ENCODE measurements around the gene ADGRB3. TPM values are rescaled to one million over a fixed set of nuclear protein-coding genes. Genes with fewer than 3 reads are reported as not detected.

ADGRB3 gene
- total and polyA plus RNA-seq, 12 donors = 0.47 to 2.1 (median 0.85) TPM

- Histone ChIP-seq H3K27me3 (no peaks in the 10 kb centered on the region), H3K9me3 (no peaks in the 10 kb centered on the region), H3K27ac (no peak overlapping the region), H3K4me3 (no peak overlapping the region), H3K4me1 (no peaks in the 10 kb centered on the region), H3K36me3 (no peaks in the 10 kb centered on the region)
- ATAC-seq (no peak), DNase-seq (no peak)
- WGBS, 2 donors = 92 to 95% methylated on average over 6 of the region's 6 CpGs
- intact Hi-C loops (cut with DNase I) = no loop called here
- TF ChIP-seq CTCF (IDR thresholded peaks at IDR 0.05) = no peak
Observed at GRCh38 chr6:68625998-68626397, 9.1 kb upstream of the ADGRB3 start.

- Histone ChIP-seq H3K4me3 (no peak overlapping the region), H3K9me3 (no peaks in the 10 kb centered on the region), H3K27ac (no peak overlapping the region), H3K4me1 (peaks cover 0 to 5% (median 0%) of the 10 kb centered on the region in 9 donors), H3K36me3 (no peaks in the 10 kb centered on the region), H3K27me3 (peaks cover 0 to 15% (median 0%) of the 10 kb centered on the region in 7 donors)
- WGBS, 2 donors = 62 to 72% methylated on average over 2 of the region's 2 CpGs
- ATAC-seq (no peak), DNase-seq (no peak)
- no peak for TF ChIP-seq CTCF (IDR thresholded peaks at IDR 0.05)
- intact Hi-C loops (cut with DNase I) = no loop called here
Observed at GRCh38 chr6:68628161-68628560, 6.9 kb upstream of the ADGRB3 start.

GRCh38 chr6:68632734-68633133 is 2.3 kb upstream of the ADGRB3 start:
- H3K4me3 ChIP-seq = peak overlapping the region in 2 of 10 donors; percentile 70 to 72
- no peaks in the 10 kb centered on the region for H3K9me3 ChIP-seq
- peaks cover 0 to 59% (median 8%) of the 10 kb centered on the region in 7 donors for H3K27me3 ChIP-seq
- intact Hi-C loops (cut with DNase I) = loop anchor here in 5 of 10 donors (10.0 kb wide), 3 partner anchors 142 to 342 kb away; no protein-coding TSS in a partner anchor
- ATAC-seq (no peak), DNase-seq (no peak)
- TF ChIP-seq CTCF (IDR thresholded peaks at IDR 0.05) = peak in 1 of 9 donors; percentile 4
- WGBS, 2 donors = 59 to 71% methylated on average over 3 of the region's 3 CpGs
- H3K27ac ChIP-seq = peak overlapping the region in 5 of 10 donors; percentile 61 to 82 (median 77)
- H3K36me3 ChIP-seq = no peaks in the 10 kb centered on the region
- peaks cover 0 to 19% (median 0%) of the 10 kb centered on the region in 9 donors for H3K4me1 ChIP-seq

- DNase-seq = no peak
- H3K27me3 ChIP-seq = peaks cover 0 to 64% (median 10%) of the 10 kb centered on the region in 7 donors
- ATAC-seq = no peak
- no peaks in the 10 kb centered on the region for H3K36me3 ChIP-seq
- TF ChIP-seq CTCF (IDR thresholded peaks at IDR 0.05) = no peak
- H3K4me1 ChIP-seq = peaks cover 0 to 19% (median 0%) of the 10 kb centered on the region in 9 donors
- 40 to 41% methylated on average over 9 of the region's 9 CpGs for WGBS, 2 donors
- H3K27ac ChIP-seq = peak overlapping the region in 8 of 10 donors; percentile 55 to 82 (median 77)
- intact Hi-C loops (cut with DNase I) = loop anchor here in 5 of 10 donors (10.0 kb wide), 3 partner anchors 141 to 341 kb away; no protein-coding TSS in a partner anchor
- H3K9me3 ChIP-seq = no peaks in the 10 kb centered on the region
- H3K4me3 ChIP-seq = peak overlapping the region; percentile 42 to 72 (median 66)
Observed at GRCh38 chr6:68633281-68633971, 1.7 kb upstream of the ADGRB3 start.

All from heart right ventricle (tissue), 16 donors.